Ishikawa (cell line): ENCODE measurements around the gene ALDH3B2.

ENCODE experiments used
- CEBPB ChIP-seq: IDR thresholded peaks from 2 replicates; pipeline ENCODE4 v1.6.1; 2012
- CREB1 ChIP-seq: IDR thresholded peaks from 2 replicates; pipeline ENCODE4 v1.6.1; 2012; ENCODE audit warnings: low read depth
- EGR1 ChIP-seq: IDR thresholded peaks from 2 replicates; pipeline ENCODE4 v1.6.1; 2012
- EP300 ChIP-seq: IDR thresholded peaks from 2 replicates; pipeline ENCODE4 v1.6.1; 2012; ENCODE audit warnings: borderline replicate concordance
- FOXM1 ChIP-seq: IDR thresholded peaks from 2 replicates; pipeline ENCODE4 v1.6.1; 2012; ENCODE audit warnings: low read depth, borderline replicate concordance
- MAX ChIP-seq: IDR thresholded peaks from 2 replicates; pipeline ENCODE4 v1.6.1; 2012
- NFIC ChIP-seq: IDR thresholded peaks from 2 replicates; pipeline ENCODE4 v1.6.1; 2012
- RAD21 ChIP-seq: IDR thresholded peaks from 2 replicates; pipeline ENCODE4 v1.6.1; 2012; ENCODE audit warnings: low read depth
- REST ChIP-seq: IDR thresholded peaks from 2 replicates; pipeline ENCODE4 v1.6.1; 2012; ENCODE audit warnings: low read depth, mild to moderate bottlenecking
- TAF1 ChIP-seq: IDR thresholded peaks from 2 replicates; pipeline ENCODE4 v1.6.1; 2012; ENCODE audit warnings: low read depth, mild to moderate bottlenecking
- TCF12 ChIP-seq: IDR thresholded peaks from 2 replicates; pipeline ENCODE4 v1.6.1; 2012; ENCODE audit warnings: low read depth
- TEAD4 ChIP-seq: IDR thresholded peaks from 2 replicates; pipeline ENCODE4 v1.6.1; 2012
- USF1 ChIP-seq: IDR thresholded peaks from 2 replicates; pipeline ENCODE4 v1.6.1; 2012
- YY1 ChIP-seq: IDR thresholded peaks from 2 replicates; pipeline ENCODE4 v1.6.1; 2012; ENCODE audit warnings: low read depth
- ZBTB7A ChIP-seq: IDR thresholded peaks from 2 replicates; pipeline ENCODE4 v1.6.1; 2012; ENCODE audit warnings: low read depth

The ALDH3B2 gene

GRCh38 chr11:67644042-67644441 is 30.4 kb downstream of the ALDH3B2 start:
- TF ChIP-seq TEAD4 (no peak), FOXM1 (no peak), ZBTB7A (no peak), NFIC (no peak), REST (no peak), EP300 (no peak), YY1 (no peak), EGR1 (no peak), CREB1 (no peak), RAD21 (peak; percentile 50), TAF1 (no peak), MAX (no peak), USF1 (no peak), TCF12 (no peak), CEBPB (peak; percentile 48)

GRCh38 chr11:67642173-67643120 is 32.0 kb downstream of the ALDH3B2 start:
- TF ChIP-seq TCF12 (no peak), TAF1 (no peak), CEBPB (no peak), NFIC (no peak), MAX (no peak), USF1 (no peak), ZBTB7A (no peak), FOXM1 (no peak), CREB1 (no peak), YY1 (no peak), RAD21 (no peak)

GRCh38 chr11:67641338-67642172 is 32.9 kb downstream of the ALDH3B2 start:
- TF ChIP-seq EGR1 (no peak), TCF12 (no peak), YY1 (no peak), RAD21 (no peak), NFIC (no peak), TEAD4 (no peak), ZBTB7A (no peak), TAF1 (no peak), CREB1 (no peak), USF1 (no peak), CEBPB (no peak), MAX (no peak), REST (no peak), FOXM1 (no peak)

GRCh38 chr11:67640758-67641337 is 33.6 kb downstream of the ALDH3B2 start:
- TF ChIP-seq EGR1 (no peak), CREB1 (no peak), YY1 (no peak), EP300 (no peak), TAF1 (no peak), REST (no peak), MAX (no peak), TCF12 (no peak)
